Measurements from ENCODE around the gene HECW1.

HECW1 gene

GRCh38 chr7:43384616-43385308 is 272.3 kb downstream of the HECW1 start:
- DNase-seq: no peak

- DNase-seq: no peak
These were observed 272.8 kb downstream of the HECW1 start for GRCh38 chr7:43385309-43385680.

GRCh38 chr7:43385856-43386255 is 273.4 kb downstream of the HECW1 start:
- DNase-seq: no peak

- no peak for DNase-seq
These were observed 275.5 kb downstream of the HECW1 start for GRCh38 chr7:43387932-43388331.

- DNase-seq: no peak
These were observed 278.1 kb downstream of the HECW1 start for GRCh38 chr7:43390576-43390975.

GRCh38 chr7:43391518-43391917 is 279.1 kb downstream of the HECW1 start:
- DNase-seq: no peak

GRCh38 chr7:43392638-43393330 is 280.3 kb downstream of the HECW1 start:
- no peak for DNase-seq

GRCh38 chr7:43394441-43395130 is 282.1 kb downstream of the HECW1 start:
- no peak for DNase-seq

GRCh38 chr7:43395351-43395750 is 282.9 kb downstream of the HECW1 start:
- DNase-seq: no peak

GRCh38 chr7:43396187-43396740 is 283.8 kb downstream of the HECW1 start:
- peak; percentile 57 for DNase-seq

- DNase-seq: no peak
These were observed 286.4 kb downstream of the HECW1 start for GRCh38 chr7:43398831-43399230.

- DNase-seq: no peak
These were observed 293.5 kb downstream of the HECW1 start for GRCh38 chr7:43405948-43406347.

GRCh38 chr7:43406961-43407360 is 294.5 kb downstream of the HECW1 start:
- DNase-seq: no peak

GRCh38 chr7:43408981-43409380 is 296.5 kb downstream of the HECW1 start:
- no peak for DNase-seq

- no peak for DNase-seq
These were observed 305.0 kb downstream of the HECW1 start for GRCh38 chr7:43417455-43417854.

- no peak for DNase-seq
These were observed 318.0 kb downstream of the HECW1 start for GRCh38 chr7:43430411-43430810.

GRCh38 chr7:43431020-43431595 is 318.7 kb downstream of the HECW1 start:
- DNase-seq: no peak

GRCh38 chr7:43433639-43434038 is 321.2 kb downstream of the HECW1 start:
- DNase-seq: no peak

- DNase-seq: no peak
These were observed 324.6 kb downstream of the HECW1 start for GRCh38 chr7:43437001-43437400.

- DNase-seq: no peak
These were observed 326.5 kb downstream of the HECW1 start for GRCh38 chr7:43438897-43439479.

GRCh38 chr7:43439631-43440401 is 327.4 kb downstream of the HECW1 start:
- peak; percentile 6 for DNase-seq

All from NCI-H1048 (cell line).